ENCODE data around the gene CENPP.
"Not testable (repeated sequence)": the region's sequence is repeated elsewhere in the genome, so short reads cannot be mapped to it uniquely, and the experiment has no call there.

The CENPP gene

DNA sequence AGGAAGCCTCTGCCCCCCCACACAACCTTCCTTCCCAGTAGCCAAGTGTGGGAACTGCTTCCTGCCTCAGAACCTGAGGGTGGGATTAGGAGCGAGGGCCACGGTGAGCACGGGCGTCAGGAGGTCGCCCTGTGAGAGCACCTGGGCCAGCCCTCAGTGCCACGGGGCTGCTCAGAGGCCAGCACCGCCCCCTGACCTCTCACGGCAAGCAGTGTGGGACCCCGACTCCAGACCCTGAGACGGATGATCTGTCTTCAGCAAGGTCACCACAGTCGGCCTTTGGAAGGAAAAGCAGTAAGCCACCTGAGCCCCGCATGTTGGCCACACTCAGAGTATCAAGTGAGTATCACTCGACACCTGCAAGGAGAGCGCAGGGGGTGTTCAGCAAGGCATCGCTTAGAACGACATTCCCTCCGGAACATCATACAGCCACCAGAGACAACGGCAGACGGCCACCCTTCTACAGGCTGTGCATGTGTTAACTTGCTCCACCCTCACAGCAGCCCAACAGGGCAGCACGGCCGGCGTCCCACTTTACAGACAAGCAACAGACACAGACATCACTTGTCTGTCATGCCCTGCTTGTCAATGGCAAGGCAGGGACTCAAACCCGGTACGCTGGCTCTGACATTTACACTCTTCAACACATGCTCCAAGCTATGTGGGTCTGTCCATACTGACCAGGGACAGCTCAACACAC is 294.0 kb downstream of the CENPP start:
- DNase-seq, result no peak

DNA sequence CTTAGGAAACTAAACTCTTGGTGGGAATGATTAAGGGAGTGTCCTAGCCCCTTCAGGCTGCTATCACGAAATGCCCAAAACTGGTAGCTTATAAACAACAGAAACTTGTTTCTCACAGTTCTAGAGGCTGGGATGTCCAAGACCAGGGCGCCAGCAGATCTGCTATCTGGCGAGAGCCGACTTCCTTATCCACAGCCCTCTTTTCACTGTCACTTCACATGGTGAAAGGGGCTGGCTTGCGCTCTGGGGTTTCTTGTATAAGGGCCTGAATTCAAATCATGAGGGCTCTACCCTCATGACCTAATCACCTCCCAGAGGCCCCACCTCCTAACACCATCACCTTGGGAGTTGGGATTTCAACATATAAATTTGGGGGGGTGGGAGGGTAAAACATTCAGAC is 295.1 kb downstream of the CENPP start:
- no peak for DNase-seq

DNA sequence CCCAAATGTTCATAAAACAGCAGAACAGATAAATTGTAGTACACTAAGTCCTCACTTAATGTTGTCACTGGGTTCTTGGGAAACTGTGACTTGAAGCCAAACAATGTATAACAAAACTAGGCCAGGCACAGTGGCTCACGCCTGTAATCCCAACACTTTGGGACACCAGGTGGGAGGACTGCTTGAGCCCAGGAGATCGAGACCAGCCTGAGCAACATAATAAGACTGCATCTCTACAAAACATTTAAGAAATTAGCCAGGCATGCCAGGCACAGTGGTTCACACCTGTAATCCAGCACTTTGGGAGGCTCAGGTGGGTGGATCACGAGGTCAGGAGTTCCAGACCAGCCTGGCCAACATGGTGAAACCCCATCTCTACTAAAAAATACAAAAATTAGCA is 298.2 kb downstream of the CENPP start:
- DNase-seq, result not testable (repeated sequence)

DNA sequence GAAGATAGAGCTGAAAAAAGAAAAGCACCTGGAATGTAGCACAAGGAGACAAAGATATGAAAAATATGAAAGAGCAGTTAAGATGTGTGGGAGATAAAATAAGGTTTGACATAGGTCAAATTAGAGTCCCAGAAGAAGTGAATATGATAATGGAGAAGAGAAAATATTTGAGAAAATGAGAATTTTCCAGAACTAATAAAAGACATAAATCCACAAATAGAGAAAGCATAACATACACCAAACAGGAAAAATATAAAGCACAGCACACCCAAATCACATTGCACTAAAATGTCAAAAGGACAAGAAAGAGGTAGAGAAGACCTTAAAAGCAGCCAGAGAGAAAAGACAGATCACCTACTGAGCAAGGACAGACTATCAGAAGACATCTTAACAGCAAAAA is 300.7 kb downstream of the CENPP start:
- no peak for DNase-seq

DNA sequence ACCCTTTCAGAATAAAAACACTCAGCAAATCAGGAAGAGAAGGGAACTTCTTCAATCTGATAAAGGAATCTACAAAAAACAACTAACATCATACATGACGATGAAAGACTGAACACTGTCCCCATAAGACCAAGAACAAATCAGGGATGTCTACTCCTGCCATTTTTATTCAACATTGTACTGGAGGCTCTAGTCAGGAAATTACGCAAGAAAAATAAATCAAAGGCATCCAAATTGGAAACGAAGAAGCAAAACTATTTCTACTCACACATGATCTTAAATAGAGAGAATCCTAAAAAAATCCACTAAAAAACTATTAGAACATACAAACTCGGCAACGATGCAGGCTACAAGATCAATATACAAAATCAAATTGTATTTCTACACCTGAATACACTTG is 301.9 kb downstream of the CENPP start:
- DNase-seq, result no peak

DNA sequence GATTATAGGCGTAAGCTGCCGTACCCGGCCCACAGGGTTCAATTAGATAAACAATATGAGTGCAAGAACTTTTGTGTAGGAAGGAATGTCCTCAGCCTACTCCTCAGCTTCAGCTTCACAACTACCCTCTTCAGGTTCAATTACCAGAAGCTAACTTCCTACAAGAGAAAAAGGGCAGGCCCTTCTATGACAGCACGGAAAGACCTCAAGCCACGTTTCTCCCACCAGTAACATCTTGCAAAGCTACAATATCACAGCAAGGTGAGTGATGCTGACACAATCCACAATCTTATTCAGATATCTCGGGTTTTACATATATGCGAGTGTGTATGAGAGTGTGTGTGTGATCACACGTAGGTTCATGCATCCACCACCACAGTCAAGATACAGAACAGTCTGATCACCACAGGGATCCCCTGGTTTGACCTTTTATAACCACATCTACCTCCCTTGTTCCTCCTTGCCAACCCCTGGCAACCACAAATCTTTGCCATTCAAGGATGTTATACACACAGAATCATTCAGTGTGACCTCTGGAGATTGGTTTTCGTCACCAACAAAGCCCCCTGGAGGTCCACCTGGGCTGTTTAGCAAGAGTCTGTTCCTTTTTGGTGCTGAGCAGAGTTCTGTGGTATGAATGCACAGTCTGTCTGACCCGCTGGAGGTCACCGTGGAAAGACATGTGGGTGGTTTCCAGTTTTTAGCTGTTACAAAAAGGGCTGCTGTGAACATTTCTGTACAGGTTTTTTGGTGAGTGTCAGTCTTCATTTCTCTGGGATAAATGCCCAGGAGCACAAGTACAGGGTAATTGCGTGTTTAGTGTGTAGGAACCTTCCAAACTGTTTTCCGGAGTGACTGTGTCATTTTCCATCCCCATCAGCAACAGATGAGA is 305.9 kb downstream of the CENPP start:
- no peak for DNase-seq

DNA sequence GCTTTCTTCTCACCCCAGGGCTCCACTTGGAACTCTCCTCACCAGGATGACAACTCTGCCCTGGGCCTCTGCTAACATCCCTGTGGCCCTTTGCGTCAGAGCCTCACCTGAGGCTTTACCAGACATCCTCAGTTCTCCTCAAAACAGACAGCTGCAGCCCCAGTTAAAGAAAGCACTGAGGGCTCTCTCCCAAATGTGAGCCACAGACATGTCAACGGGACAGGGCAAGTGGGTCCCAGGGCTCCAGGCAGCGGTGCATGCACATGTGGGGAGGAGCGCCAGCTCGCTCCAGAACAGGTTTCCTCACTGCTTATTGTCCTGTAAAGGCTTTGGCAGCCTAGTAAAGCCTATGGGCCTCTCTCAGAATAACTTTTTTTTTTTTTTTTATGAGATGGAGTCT is 306.9 kb downstream of the CENPP start:
- DNase-seq, result no peak

DNA sequence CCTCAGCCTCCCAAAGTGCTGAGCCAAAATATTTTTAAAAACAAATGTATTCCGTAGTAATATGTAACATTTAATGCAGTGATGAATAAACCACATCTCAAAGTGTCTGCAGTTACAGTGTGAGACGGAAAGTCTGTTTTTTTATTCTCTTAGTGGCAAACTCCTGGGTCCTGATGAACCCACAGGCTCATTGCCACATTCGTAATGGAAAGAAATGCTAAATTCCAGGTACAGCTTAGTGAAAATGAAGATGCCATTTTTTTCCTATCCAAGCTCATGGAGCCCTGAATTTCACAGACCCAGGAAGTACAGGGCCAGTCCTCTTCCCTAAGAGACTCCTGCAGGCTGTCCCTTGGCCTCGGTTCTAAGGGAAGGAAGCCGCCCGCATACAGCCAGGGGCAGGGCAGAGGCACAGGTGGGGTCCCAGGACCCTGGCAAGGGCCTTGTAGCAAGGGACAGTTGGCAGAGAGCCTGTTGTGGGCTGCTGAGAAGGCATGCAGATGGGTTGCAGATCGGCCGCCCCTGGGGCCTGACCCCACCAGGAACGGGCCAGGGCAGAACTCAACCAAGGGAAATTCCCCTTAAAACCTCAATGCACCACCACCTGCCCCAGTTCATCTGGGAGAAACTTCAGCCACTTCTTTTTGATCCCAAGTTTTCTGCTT is 308.0 kb downstream of the CENPP start:
- no peak for DNase-seq

DNA sequence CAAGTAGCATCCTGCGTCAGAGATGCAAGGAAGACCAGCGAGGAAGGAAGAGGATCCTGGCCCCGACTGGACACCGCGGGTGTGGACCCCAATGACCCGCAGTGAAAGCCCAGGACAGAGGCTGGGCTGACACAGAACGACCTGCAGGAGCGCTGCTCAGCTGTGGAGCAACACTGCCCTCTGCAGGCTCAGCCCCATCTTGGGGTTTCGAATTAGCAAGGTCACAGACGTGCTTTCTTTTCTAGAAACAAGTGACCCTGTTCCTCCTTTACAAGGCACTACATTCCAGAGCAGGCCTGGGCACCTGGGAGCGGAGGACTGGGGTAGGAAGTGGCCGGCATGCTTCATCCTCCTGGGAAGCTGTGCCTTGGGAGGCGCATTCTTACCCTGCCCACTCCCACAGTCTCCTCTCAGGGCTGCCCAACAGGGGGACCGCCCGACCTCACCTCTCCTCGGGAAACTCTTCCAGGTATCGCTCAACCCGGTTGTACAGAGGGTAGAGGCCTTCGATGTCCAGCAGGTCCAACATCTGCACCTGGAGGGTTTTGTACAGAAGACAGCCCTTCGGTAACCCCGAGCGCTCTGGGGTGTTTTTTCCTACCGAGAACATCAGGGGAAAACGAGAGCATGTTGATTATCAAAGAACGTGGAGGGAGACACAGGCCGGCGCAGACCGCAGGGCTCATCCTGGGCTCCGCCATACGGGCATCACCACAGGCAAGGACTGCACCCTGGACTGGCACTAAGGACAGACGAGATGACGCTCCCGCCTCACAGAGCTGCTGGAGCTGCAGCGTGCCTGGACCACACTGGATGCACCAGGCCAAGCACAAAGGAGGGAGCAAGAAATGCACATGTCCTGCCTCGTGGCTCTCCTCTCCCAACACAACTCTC is 309.2 kb downstream of the CENPP start:
- DNase-seq, result no peak

DNA sequence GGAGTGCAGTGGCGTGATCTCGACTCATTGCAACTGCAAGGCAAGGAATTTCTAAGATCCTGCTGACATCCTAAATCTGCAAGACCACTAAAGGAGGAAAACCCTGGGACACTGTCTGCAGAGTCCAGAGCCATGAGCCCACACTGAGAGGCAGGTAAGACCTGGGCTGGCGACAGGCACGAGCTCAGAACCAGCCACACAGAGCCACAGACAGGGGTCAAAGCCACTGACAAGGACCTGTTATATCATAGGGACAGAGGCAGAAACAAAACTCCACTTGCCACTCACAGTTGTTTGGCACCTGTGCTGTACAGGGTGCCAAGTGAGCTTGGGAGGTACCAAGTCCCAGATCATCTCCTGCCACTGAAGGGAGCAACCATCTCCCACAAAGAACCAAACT is 310.0 kb downstream of the CENPP start:
- DNase-seq, result no peak

DNA sequence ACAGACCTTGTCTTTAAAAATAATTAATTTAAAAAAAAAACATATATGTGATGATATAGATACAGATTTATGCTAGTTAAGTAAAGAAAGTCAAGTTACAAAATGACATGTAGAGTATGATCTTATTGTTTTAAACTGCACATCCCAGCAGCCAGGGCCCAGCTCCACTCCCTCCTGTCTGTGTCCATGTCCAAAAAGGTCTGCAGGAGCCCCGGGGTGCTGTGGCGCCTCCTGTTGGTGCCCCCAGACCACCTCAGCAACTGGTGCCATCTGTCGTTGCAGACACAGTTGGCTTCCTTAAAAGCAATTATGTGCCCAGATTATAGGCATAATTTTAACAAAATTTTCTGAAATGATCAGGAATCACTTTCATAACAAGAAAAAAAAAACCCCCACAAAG is 310.9 kb downstream of the CENPP start:
- DNase-seq, result no peak

DNA sequence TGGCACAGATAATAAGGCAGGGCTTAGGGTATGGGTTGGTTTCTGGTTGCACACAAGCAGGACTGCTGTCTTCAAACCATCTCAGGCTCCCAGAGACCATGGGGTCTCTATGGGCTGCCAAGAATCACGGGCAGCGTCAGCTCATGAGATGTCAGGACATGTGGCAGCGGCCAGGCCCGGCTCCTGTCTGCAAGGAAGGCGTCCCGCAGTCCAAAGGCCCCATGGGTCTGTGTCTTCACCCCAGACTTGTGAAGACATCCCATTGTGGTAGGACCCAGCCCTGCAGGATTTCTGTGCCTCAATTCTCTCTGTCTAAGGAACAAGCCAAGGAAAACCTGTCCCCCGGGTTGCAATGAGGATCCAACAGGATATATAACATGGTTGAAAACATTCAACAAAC is 311.6 kb downstream of the CENPP start:
- no peak for DNase-seq

DNA sequence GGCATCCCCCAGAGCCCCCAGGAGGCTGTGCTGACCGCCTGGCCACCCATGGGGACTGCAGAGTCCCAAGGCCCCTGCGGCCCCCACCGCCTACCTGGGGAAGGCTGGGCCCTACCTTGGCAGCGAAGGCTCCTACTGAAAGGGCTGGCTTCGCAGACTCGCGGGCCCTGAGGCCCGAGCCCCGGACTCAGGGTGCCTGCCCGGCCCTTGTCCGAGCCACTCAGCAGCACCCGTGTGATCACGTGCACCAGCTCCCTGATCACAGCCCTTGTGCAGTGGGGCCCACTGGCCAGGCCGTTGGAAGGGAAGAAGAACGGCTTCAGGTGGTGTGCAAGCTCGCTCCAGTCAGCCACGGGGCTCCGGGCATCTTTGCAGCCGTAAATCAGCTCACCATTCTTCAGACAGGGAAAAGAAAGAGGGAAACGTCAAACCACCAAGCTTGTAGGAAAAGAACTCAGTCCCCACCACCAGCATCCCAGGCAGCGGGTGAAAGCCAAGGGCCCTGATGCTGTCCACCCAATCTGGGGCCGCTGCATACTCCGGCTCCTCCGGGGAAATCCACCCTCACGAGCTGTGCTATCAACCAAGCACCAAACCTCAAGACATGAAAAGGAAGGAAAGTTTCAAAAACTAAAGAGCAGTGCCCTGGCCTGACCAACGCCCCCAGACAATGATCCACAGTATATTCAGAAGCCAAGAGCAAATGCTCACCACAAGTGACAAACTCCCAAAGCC is 312.3 kb downstream of the CENPP start:
- DNase-seq, result no peak

DNA sequence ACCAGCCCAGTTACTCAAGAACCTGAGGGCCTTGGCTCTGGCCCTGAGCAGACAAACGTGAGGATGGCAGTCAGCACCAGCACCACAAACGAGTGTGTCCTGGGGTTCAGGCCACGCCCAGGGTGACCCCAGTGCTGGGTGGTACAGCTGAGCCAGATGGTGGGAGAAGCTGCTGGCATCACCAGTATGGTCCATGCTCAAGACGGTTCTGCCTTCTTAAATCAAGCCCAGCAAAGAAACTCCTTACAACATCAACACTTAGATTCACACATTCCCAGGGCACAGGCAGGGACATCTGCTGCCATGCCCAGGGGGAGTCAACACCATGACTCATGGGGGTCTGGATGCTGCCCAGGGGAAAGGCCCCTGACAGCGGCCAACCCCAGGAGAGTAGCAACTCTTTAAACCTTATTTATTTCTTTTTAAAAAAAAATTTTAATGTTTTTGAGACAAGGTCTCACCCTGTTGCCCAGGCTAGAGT is 312.9 kb downstream of the CENPP start:
- DNase-seq, result no peak

DNA sequence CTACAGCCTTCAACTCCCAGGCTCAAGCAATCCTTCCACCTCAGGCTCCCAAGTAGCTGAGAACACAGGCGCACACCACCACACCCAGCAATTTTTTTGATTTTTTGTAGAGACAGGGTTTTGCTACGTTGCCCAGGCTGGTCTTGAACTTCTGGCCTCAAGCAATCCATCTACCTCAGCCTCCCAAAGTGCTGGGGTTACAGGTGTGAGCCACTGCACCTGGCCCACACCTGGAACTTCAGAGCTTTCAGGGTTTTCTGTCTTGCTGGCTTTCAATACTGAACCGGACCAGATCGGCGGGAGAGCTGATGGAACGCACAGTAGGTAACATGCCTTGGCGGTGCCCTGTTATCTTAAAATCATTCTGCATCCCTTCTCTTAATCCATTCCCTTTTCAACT is 313.4 kb downstream of the CENPP start:
- DNase-seq, result no peak

DNA sequence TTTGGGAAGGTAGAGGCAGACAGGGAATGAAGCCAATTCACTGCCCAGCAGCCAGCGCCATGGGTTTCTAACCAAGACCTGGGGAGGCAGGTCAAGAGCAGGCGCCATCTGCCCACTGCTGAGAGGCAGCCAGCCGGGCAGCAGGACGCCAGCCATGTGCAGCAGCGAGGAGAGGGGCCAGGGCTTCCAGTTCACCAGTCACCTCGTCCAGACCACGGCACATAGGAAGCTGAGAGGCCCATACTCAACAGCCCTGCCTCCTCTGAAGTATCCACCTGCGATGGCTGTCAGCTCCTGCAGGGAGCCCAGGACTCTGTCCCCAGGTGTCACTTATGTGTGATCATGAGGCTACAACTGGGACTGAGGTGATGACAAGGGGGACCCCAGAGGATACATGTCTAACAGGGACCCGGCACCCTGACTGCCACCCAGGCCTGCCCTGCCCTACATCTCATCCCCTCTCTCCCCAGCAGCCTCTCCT is 314.1 kb downstream of the CENPP start:
- no peak for DNase-seq

DNA sequence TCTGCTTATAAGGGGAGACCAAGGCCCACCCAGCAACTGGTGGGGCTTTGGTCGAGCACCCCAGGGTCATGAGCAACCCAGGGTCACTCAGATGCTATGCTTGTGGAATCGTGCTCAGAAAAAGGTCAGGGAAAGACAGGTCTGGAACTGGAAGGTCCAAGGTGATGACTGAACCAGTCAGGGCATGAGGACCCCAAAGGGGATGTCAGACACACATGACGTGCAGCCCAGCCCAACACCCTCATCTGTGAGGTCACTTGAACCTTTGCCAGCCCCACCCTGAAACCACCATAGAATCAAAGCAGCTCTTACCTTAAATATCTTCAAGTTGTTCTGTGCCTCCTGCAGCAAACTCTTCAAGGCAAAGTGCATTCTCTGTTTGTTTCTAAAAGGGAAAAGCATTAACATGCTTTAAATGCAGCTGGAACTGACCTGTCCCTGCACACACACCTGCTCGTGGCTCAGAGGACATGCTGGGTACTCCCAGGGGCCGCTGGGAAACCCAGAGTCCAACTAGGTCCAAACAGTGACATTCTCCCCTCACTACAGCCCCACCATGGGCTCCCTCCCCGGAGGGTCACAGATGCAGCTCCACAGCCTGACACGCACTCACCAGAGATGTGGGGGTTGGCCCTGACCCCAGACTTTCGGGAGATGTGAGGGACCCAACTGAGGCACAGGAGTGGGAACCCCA is 314.8 kb downstream of the CENPP start:
- DNase-seq, result no peak

DNA sequence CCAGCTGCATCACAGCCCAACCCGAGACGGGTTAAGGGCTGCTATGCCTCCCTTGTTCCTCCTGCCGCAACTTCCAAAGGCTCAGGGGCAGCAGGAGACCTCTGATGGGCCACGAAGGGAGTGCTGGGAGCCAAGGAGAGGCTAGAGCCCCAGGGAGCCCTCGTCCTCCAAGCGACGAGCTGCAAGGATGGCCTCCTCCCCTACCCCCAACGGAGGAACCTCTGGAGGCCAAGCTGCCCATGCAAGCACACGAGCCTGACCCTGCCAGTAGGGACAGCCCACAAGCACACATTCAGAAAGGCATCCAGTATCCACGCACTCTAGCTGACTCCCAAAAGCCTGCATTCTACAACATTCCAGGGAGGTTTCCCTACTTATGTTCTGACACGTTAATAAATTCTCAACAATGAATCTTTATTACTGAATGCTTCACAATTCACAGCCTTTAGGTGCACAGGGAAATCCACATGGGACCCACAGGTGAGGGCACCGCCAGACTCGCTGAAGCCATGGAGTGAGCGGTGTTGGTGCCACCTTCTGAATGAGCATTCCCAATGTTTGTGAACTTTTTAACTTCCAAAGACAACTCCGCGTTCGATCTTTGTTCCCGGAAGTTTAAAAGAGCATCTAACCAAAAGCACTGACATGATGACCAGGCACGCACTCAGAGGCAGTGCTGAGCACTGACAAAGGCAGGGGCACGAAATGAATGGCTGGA is 315.5 kb downstream of the CENPP start:
- no peak for DNase-seq

DNA sequence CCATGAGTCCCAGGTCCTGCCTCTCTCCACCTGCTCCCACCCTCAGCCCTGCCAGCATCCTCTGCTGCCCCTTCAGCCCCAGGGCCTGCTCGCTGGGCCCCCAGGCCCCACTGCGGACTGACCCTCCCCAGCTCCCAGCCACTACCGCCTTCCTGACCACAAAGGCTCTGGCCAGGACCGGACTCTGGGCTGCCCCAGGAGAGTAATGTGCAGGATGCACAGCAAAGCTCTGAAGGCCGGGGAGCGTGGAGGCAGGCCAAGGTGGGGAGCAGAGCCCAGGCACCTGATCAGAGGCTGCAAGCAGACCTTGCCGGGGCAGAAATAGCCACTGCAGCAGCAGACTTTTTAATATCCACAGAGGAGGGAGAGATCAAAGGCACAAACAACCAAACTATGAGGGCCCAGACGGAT is 316.3 kb downstream of the CENPP start:
- DNase-seq, result no peak

DNA sequence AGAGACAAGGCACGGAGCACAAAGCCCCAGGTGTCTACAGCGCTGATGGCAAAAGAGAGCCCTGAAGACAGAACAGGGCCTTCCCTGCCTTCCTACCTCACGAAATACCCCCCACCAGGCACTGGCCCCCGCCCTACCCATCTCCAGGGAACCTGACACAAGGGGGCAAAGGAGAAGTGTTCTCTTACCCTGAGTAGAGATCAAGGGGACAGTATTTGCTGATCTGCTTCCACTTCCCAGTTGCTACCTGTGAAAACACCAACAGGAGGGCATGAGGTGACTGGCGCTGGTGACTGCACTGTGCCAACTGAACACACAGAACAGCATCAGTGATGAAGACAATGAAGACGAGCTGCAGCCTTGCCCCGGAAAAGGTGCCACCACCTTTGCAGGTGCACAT is 316.8 kb downstream of the CENPP start:
- DNase-seq, result no peak

DNA sequence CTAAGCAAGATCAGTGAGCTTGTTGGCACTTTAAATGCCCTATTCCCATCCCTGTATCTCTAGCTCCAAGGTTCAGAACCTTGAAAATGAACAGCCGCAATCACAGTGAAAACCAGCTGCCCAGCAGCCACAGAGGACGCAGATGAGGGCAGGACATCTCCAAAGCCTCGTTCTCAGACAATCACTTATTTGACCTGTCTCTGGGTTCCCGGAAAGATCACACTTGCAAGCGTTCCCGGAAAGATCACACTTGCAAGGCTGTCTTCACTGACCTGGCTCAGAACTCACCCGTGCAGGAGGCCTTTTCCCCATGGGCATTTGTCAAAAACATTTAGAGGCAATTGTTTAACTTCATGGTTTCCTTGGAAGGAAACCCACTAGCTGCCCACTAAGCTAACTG is 318.5 kb downstream of the CENPP start:
- DNase-seq, result no peak
